Measurements from ENCODE around the gene MOCS1. TPM values are rescaled to one million over a fixed set of nuclear protein-coding genes. Genes with fewer than 3 reads are reported as not detected.

MOCS1 gene
- total RNA-seq, 1 donor from 2014 or later = 11.3 TPM

GRCh38 chr6:39896701-39897100 is 37.6 kb downstream of the MOCS1 start:
- Histone ChIP-seq H3K9ac (no peak overlapping the region), H3K4me1 (no peaks in the 10 kb centered on the region)

GRCh38 chr6:39893286-39893685 is 41.0 kb downstream of the MOCS1 start:
- H3K27ac Mint-ChIP-seq = no peak overlapping the region
- H3K9ac ChIP-seq = no peak overlapping the region
- H3K4me1 Mint-ChIP-seq = peaks cover 4% of the 10 kb centered on the region
- no peak overlapping the region for H3K27ac ChIP-seq
- no peaks in the 10 kb centered on the region for H3K27me3 ChIP-seq
- H3F3A ChIP-seq (ENCODE audit: low read depth) = no peaks in the 10 kb centered on the region
- TF ChIP-seq CTCF (IDR thresholded peaks at IDR 0.05) = no peak
- no peak for TF ChIP-seq EZH2phosphoT487 (IDR thresholded peaks at IDR 0.05)
- TF ChIP-seq EZH2 (IDR thresholded peaks at IDR 0.05) = no peak
- H4K20me1 ChIP-seq (ENCODE audit: low read depth) = no peaks in the 10 kb centered on the region
- H3K4me3 Mint-ChIP-seq = no peak overlapping the region
- H3K36me3 ChIP-seq = no peaks in the 10 kb centered on the region
- H3K79me2 ChIP-seq (ENCODE audit: low read depth) = no peaks in the 10 kb centered on the region
- H3K4me3 ChIP-seq = no peak overlapping the region
- DNase-seq (ENCODE audit: low spot score) = no peak
- H2AFZ ChIP-seq (replicated peaks) = no peak overlapping the region
- peaks cover 2% of the 10 kb centered on the region for H3K27me3 Mint-ChIP-seq (ENCODE audit: insufficient read depth, low read depth)
- H3K9me3 Mint-ChIP-seq = no peaks in the 10 kb centered on the region
- H3K9me3 ChIP-seq (ENCODE audit: low read depth) = no peaks in the 10 kb centered on the region
- H3K36me3 Mint-ChIP-seq = no peaks in the 10 kb centered on the region
- H3K4me1 ChIP-seq = no peaks in the 10 kb centered on the region
- H3K4me2 ChIP-seq = no peak overlapping the region

More at GRCh38 chr6:39896701-39897100, 37.6 kb downstream of the MOCS1 start:
- TF ChIP-seq EZH2 (IDR thresholded peaks at IDR 0.05) = no peak
- H3K4me2 ChIP-seq = no peak overlapping the region
- no peak overlapping the region for H3K27ac ChIP-seq
- H3K27me3 Mint-ChIP-seq (ENCODE audit: insufficient read depth, low read depth) = peaks cover 2% of the 10 kb centered on the region
- H3K9me3 ChIP-seq (ENCODE audit: low read depth) = no peaks in the 10 kb centered on the region
- H3K4me3 Mint-ChIP-seq = no peak overlapping the region
- H2AFZ ChIP-seq (replicated peaks) = no peak overlapping the region
- H3K27me3 ChIP-seq = no peaks in the 10 kb centered on the region
- H3K4me3 ChIP-seq = no peak overlapping the region
- DNase-seq (ENCODE audit: low spot score) = no peak
- no peaks in the 10 kb centered on the region for H3K36me3 ChIP-seq
- no peaks in the 10 kb centered on the region for H3K36me3 Mint-ChIP-seq
- no peak overlapping the region for H3K27ac Mint-ChIP-seq
- H3K9me3 Mint-ChIP-seq = no peaks in the 10 kb centered on the region
- H3K4me1 Mint-ChIP-seq = peaks cover 3% of the 10 kb centered on the region
- no peaks in the 10 kb centered on the region for H3F3A ChIP-seq (ENCODE audit: low read depth)
- H3K79me2 ChIP-seq (ENCODE audit: low read depth) = no peaks in the 10 kb centered on the region
- H4K20me1 ChIP-seq (ENCODE audit: low read depth) = no peaks in the 10 kb centered on the region

- no peak overlapping the region for H3K4me3 ChIP-seq
- no peaks in the 10 kb centered on the region for H3K36me3 ChIP-seq
- Mint-ChIP-seq H3K4me3 (no peak overlapping the region), H3K4me1 (peaks cover 11% of the 10 kb centered on the region), H3K27ac (peak overlapping the region; percentile 65), H3K27me3 (ENCODE audit: insufficient read depth, low read depth) (peaks cover 2% of the 10 kb centered on the region), H3K9me3 (no peaks in the 10 kb centered on the region), H3K36me3 (no peaks in the 10 kb centered on the region)
- no peaks in the 10 kb centered on the region for H4K20me1 ChIP-seq (ENCODE audit: low read depth)
- no peak overlapping the region for H3K27ac ChIP-seq
- no peaks in the 10 kb centered on the region for H3F3A ChIP-seq (ENCODE audit: low read depth)
- H3K9me3 ChIP-seq (ENCODE audit: low read depth) = no peaks in the 10 kb centered on the region
- peak; percentile 72 for DNase-seq (ENCODE audit: low spot score)
- no peak overlapping the region for H2AFZ ChIP-seq (replicated peaks)
- no peaks in the 10 kb centered on the region for H3K27me3 ChIP-seq
- no peak overlapping the region for H3K4me2 ChIP-seq
- H3K4me1 ChIP-seq = no peaks in the 10 kb centered on the region
- no peaks in the 10 kb centered on the region for H3K79me2 ChIP-seq (ENCODE audit: low read depth)
- no peak overlapping the region for H3K9ac ChIP-seq
- no peak for TF ChIP-seq EZH2phosphoT487 (IDR thresholded peaks at IDR 0.05)
- TF ChIP-seq CTCF (IDR thresholded peaks at IDR 0.05) = peak; percentile 81
Observed at GRCh38 chr6:39892490-39893129, 41.7 kb downstream of the MOCS1 start.

GRCh38 chr6:39891976-39892375 is 42.3 kb downstream of the MOCS1 start:
- TF ChIP-seq CTCF (IDR thresholded peaks at IDR 0.05) (no peak), EZH2phosphoT487 (IDR thresholded peaks at IDR 0.05) (no peak), EZH2 (IDR thresholded peaks at IDR 0.05) (no peak)
- no peaks in the 10 kb centered on the region for H3F3A ChIP-seq (ENCODE audit: low read depth)
- no peaks in the 10 kb centered on the region for H3K36me3 Mint-ChIP-seq
- H3K4me1 ChIP-seq = no peaks in the 10 kb centered on the region
- DNase-seq (ENCODE audit: low spot score) = no peak
- H3K9ac ChIP-seq = no peak overlapping the region
- no peaks in the 10 kb centered on the region for H3K79me2 ChIP-seq (ENCODE audit: low read depth)
- H3K9me3 Mint-ChIP-seq = no peaks in the 10 kb centered on the region
- no peak overlapping the region for H3K27ac Mint-ChIP-seq
- no peak overlapping the region for H2AFZ ChIP-seq (replicated peaks)
- H3K27me3 Mint-ChIP-seq (ENCODE audit: insufficient read depth, low read depth) = peaks cover 6% of the 10 kb centered on the region
- no peak overlapping the region for H3K4me2 ChIP-seq
- H3K4me1 Mint-ChIP-seq = peaks cover 12% of the 10 kb centered on the region
- H3K4me3 Mint-ChIP-seq = no peak overlapping the region
- no peak overlapping the region for H3K27ac ChIP-seq
- H3K4me3 ChIP-seq = no peak overlapping the region
- no peaks in the 10 kb centered on the region for H3K9me3 ChIP-seq (ENCODE audit: low read depth)
- H3K36me3 ChIP-seq = no peaks in the 10 kb centered on the region
- H3K27me3 ChIP-seq = no peaks in the 10 kb centered on the region
- H4K20me1 ChIP-seq (ENCODE audit: low read depth) = no peaks in the 10 kb centered on the region
